SU-DHL-6 (cell line): ENCODE results near the gene TSC22D4.
"Not testable (repeated sequence)": the region's sequence is repeated elsewhere in the genome, so short reads cannot be mapped to it uniquely, and the experiment has no call there.

ENCODE experiments used
- H2AFZ ChIP-seq: fragments of 200-600 bp; sonication (generic); 2 replicates; pipeline ENCODE4 v1.6.1; 2014; ENCODE audit warnings: low read depth, mild to moderate bottlenecking, moderate library complexity, mixed read lengths, antibody characterized with exemption, low read length; ENCODE audit not compliant: severe bottlenecking
- H3F3A ChIP-seq: fragments of 200-600 bp; shearing (Covaris generic); 2 replicates; pipeline ENCODE4 v1.6.0; 2016; ENCODE audit warnings: antibody characterized with exemption, mild to moderate bottlenecking; ENCODE audit not compliant: insufficient read depth
- H3K27ac ChIP-seq: fragments of 200-600 bp; sonication (generic); 2 replicates; pipeline ENCODE4 v1.5.1; 2016; ENCODE audit warnings: low read depth, mild to moderate bottlenecking, low read length, moderate library complexity, mixed read lengths
- H3K27me3 ChIP-seq: fragments of 200-600 bp; sonication (generic), shearing (Covaris generic); 2 replicates; pipeline ENCODE4 v1.6.0; 2014; ENCODE audit warnings: mild to moderate bottlenecking, low read length
- H3K36me3 ChIP-seq: fragments of 200-600 bp; sonication (generic); 2 replicates; pipeline ENCODE4 v1.6.1; 2014; ENCODE audit warnings: mild to moderate bottlenecking, low read length, mixed read lengths
- H3K4me2 ChIP-seq: fragments of 300-600, 200-600 bp; shearing (Covaris generic), sonication (generic); 2 replicates; pipeline ENCODE4 v1.6.0; 2014; ENCODE audit warnings: low read length, low read depth, mild to moderate bottlenecking; ENCODE audit not compliant: poor library complexity, severe bottlenecking
- H3K4me3 ChIP-seq: fragments of 200-600 bp; sonication (generic); 2 replicates; pipeline ENCODE4 v1.5.1; 2014; ENCODE audit warnings: antibody characterized with exemption, low read length, mild to moderate bottlenecking, mixed read lengths; ENCODE audit not compliant: insufficient read depth, poor library complexity, severe bottlenecking
- H3K79me2 ChIP-seq: fragments of 200-600 bp; sonication (generic); 2 replicates; pipeline ENCODE4 v1.6.1; 2014; ENCODE audit warnings: mild to moderate bottlenecking, low read length, moderate library complexity; ENCODE audit not compliant: insufficient read depth
- H3K9ac ChIP-seq: fragments of 200-600 bp; sonication (generic); 2 replicates; pipeline ENCODE4 v1.7.0; 2014; ENCODE audit warnings: mild to moderate bottlenecking, low read length
- H3K9me2 ChIP-seq: fragments of 200-600 bp; sonication (generic); replicated peaks from 2 replicates; pipeline ENCODE4 v1.6.1; 2014; ENCODE audit warnings: low read length; ENCODE audit not compliant: insufficient read depth
- H3K9me3 ChIP-seq: fragments of 200-600 bp; sonication (generic); 2 replicates; pipeline ENCODE4 v1.6.1; 2014; ENCODE audit warnings: low read length, mixed read lengths; ENCODE audit not compliant: insufficient read depth
- H4K20me1 ChIP-seq: fragments of 200-600 bp; sonication (generic); 2 replicates; pipeline ENCODE4 v1.6.1; 2014; ENCODE audit warnings: low read depth, mild to moderate bottlenecking, antibody characterized with exemption, low read length, moderate library complexity, mixed read lengths
- EZH2phosphoT487 ChIP-seq: fragments of 200-600 bp; sonication (generic), shearing (Covaris generic); conservative IDR thresholded peaks from 2 replicates; pipeline ENCODE4 v1.6.1; 2018; ENCODE audit warnings: mild to moderate bottlenecking, antibody characterized with exemption, low read length, moderate library complexity, mixed read lengths
- TF ChIP-seq, protein P1 (sequence below): fragments of 200-600 bp; sonication (generic); IDR thresholded peaks from one replicate; pipeline ENCODE4 v1.5.1; 2017; ENCODE audit warnings: antibody characterized with exemption, mild to moderate bottlenecking, low read length, moderate library complexity; ENCODE audit not compliant: insufficient read depth, poor library complexity, severe bottlenecking

TSC22D4 gene

GRCh38 chr7:100449190-100449795 lies 29.7 kb downstream of the TSC22D4 start:
- no peak overlapping the region for H2AFZ ChIP-seq
- no peaks in the 10 kb centered on the region for H4K20me1 ChIP-seq
- no peak overlapping the region for H3K4me2 ChIP-seq
- H3K27ac ChIP-seq, result no peak overlapping the region
- H3K36me3 ChIP-seq, result no peaks in the 10 kb centered on the region
- H3K4me3 ChIP-seq, result no peak overlapping the region
- H3K79me2 ChIP-seq, result no peaks in the 10 kb centered on the region
- H3K9me3 ChIP-seq, result no peaks in the 10 kb centered on the region
- TF ChIP-seq EZH2phosphoT487, result no peak
- TF ChIP-seq, protein P1, sequence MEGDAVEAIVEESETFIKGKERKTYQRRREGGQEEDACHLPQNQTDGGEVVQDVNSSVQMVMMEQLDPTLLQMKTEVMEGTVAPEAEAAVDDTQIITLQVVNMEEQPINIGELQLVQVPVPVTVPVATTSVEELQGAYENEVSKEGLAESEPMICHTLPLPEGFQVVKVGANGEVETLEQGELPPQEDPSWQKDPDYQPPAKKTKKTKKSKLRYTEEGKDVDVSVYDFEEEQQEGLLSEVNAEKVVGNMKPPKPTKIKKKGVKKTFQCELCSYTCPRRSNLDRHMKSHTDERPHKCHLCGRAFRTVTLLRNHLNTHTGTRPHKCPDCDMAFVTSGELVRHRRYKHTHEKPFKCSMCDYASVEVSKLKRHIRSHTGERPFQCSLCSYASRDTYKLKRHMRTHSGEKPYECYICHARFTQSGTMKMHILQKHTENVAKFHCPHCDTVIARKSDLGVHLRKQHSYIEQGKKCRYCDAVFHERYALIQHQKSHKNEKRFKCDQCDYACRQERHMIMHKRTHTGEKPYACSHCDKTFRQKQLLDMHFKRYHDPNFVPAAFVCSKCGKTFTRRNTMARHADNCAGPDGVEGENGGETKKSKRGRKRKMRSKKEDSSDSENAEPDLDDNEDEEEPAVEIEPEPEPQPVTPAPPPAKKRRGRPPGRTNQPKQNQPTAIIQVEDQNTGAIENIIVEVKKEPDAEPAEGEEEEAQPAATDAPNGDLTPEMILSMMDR, result no peak
- H3K9ac ChIP-seq, result no peak overlapping the region
- H3F3A ChIP-seq, result 0 out of 2 replicates have a peak, but pooled peaks cover 4% of the 10 kb centered on the region
- H3K9me2 ChIP-seq, result no peaks in the 10 kb centered on the region
- no peaks in the 10 kb centered on the region for H3K27me3 ChIP-seq

DNA sequence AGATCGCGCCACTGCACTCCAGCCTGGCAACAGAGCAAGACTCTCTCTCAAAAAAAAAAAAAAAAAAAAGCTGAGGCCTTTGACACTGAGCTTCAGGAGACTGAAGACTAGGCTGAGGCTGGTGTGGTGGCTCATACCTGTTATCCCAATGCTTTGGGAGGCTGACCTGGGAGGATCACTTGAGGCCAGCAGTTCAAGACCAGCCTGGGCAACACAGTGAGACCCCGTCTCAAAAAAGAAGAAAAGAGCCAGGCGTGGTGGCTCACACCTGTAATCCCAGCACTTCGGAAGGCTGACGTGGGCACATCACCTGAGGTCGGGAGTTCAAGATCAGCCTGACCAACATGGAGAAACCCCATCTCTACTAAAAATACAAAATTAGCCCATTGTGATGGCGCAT lies 31.7 kb downstream of the TSC22D4 start:
- not testable (repeated sequence) for H3K27ac ChIP-seq

DNA sequence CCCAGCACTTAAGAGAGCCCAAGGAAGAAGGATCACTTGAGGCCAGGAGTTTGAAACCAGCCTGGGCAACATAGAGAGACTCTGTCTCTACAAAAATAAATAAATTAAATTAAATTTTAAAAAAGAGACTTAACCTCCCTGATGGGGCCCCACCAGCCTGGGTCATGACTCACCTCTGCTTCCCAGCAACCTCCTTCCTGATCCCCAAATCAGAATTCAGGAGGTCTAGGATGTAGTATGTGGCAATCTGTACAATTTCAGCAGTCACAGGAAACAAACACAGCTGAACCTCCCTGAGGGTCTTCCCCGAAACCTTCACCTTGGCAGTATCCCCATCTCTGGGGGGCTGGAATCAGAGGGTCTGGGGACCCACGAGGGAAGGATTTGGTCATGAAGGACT lies 33.0 kb downstream of the TSC22D4 start:
- Histone ChIP-seq H3K4me3 (no peak overlapping the region), H4K20me1 (no peaks in the 10 kb centered on the region), H3K27ac (no peak overlapping the region), H3K79me2 (no peaks in the 10 kb centered on the region), H3K36me3 (no peaks in the 10 kb centered on the region), H3K9me3 (no peaks in the 10 kb centered on the region), H3K27me3 (no peaks in the 10 kb centered on the region), H3F3A (0 out of 2 replicates have a peak, but pooled peaks cover 4% of the 10 kb centered on the region), H3K9ac (no peak overlapping the region), H3K9me2 (no peaks in the 10 kb centered on the region), H2AFZ (no peak overlapping the region), H3K4me2 (no peak overlapping the region)
- TF ChIP-seq, protein P1, result no peak
- no peak for TF ChIP-seq EZH2phosphoT487

More for the DNA sequence above, 31.7 kb downstream of the TSC22D4 start:
- H3K4me2 ChIP-seq, H4K20me1 ChIP-seq, H3K9me2 ChIP-seq, H3K79me2 ChIP-seq, H3K9ac ChIP-seq, H3K27me3 ChIP-seq, H2AFZ ChIP-seq, H3F3A ChIP-seq, H3K36me3 ChIP-seq, H3K4me3 ChIP-seq, H3K9me3 ChIP-seq: not testable (repeated sequence)
